Testis (tissue), 3 donors: ENCODE results near the gene C16orf90. TPM values are rescaled to one million over a fixed set of nuclear protein-coding genes. Genes with fewer than 3 reads are reported as not detected.

Experiments
- DNase-seq: peaks from one replicate; pipeline ENCODE4 v3.0.0-alpha.2; 2019
- H3K27ac ChIP-seq, 2 donors: fragments of 200-600 bp; sonication (generic); one replicate each; pipeline ENCODE4 v1.5.1; 2019
- H3K27me3 ChIP-seq: fragments of 200-600 bp; sonication (generic); one replicate; pipeline ENCODE4 v1.5.1; 2019
- H3K36me3 ChIP-seq: fragments of 200-600 bp; sonication (generic); one replicate; pipeline ENCODE4 v1.5.1; 2017; ENCODE audit warnings: low read depth; ENCODE audit errors: missing control alignments
- H3K4me1 ChIP-seq: fragments of 200-600 bp; sonication (generic); one replicate; pipeline ENCODE4 v1.5.1; 2019
- H3K4me3 ChIP-seq, 2 donors: fragments of 200-600 bp; sonication (generic); one replicate each; pipeline ENCODE4 v1.5.1; 2017 to 2019
- H3K9me3 ChIP-seq: fragments of 200-600 bp; sonication (generic); one replicate; pipeline ENCODE4 v1.5.1; 2017
- POLR2A ChIP-seq: fragments of 450-650 bp; IDR thresholded peaks from one replicate; pipeline ENCODE4 v1.6.1; 2017; ENCODE audit warnings: antibody characterized with exemption, mild to moderate bottlenecking, moderate library complexity
- WGBS, 2 donors: methylation state at CpG; one replicate each; pipeline ENCODE4 v1.1.5; 2018; 5-methylcytosine and 5-hydroxymethylcytosine counted together
- intact Hi-C: fragments of 100-400 bp; cut with DNase I; formaldehyde crosslinking; loops from one replicate; pipeline ENCODE4 v1.15.1; 2023; ENCODE audit warnings: low total_unique reads
- microRNA-seq, 2 donors: library from miRNA; unstranded; fragments of <30 nt; microRNA quantifications; one replicate each; pipeline ENCODE4, GENCODE V29; 2016; ENCODE audit warnings: borderline number of aligned reads in 2 of 2, borderline replicate concordance in 1 of 2
- polyA plus RNA-seq: library from polyadenylated mRNA; stranded (reverse); fragments of 350-450 nt; fragmentation: Illumina TruSeq; extraction: RNeasy Lipid Tissue Mini Kit (QIAGEN cat#74804); gene quantifications from one replicate; pipeline ENCODE4 v1.2.3, GENCODE V29; 2014; ENCODE audit warnings: low read depth, low replicate concordance; ENCODE audit not compliant: insufficient read depth
- small RNA-seq, 2 donors: library from RNA; depleted of rRNA; stranded (forward); fragments of <200 nt; gene quantifications; one replicate each; pipeline ENCODE3, GENCODE V24; 2016
- total RNA-seq, 2 donors: library from RNA; depleted of rRNA; stranded (reverse); fragments of >200 nt; gene quantifications; one replicate each; pipeline ENCODE4 v1.2.3, GENCODE V29; 2016
- TF ChIP-seq, protein P1 (sequence below), 3 experiments: fragments of 450-650 bp in 2 of 3; fragments of 200-600 bp in 1 of 3; sonication (generic) in 1 of 3; IDR thresholded peaks; one replicate each; pipeline ENCODE4 v1.5.1; 2016 to 2019; ENCODE audit warnings: antibody characterized with exemption in 3 of 3, mild to moderate bottlenecking in 2 of 3, moderate library complexity in 1 of 3

Gene C16orf90
- total and polyA plus RNA-seq, 3 donors from 2014 or later, result 14.2 to 52.1 (median 33.8) TPM

DNA sequence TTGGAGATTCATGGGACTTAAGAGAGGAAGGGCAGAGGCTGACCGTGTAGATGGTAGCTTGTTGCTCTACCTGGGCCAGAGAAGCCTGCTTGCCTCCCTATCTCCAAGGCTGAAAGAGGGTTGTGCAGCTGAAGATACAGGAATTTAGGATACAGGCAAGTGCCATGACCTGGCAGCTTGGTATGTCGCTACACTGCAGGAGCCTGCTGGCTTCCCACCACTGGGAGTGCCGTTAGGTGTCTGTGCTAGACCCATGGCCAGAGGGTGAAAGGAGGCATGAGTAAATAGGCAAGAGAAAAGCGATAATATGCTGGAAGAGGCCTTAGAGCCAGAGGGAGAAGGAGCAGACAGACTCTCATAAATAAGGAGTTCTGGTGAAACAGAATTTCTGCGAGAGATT lies 41.2 kb downstream of the C16orf90 start:
- peak; percentile 13 for DNase-seq
- H3K36me3 ChIP-seq, result no peaks in the 10 kb centered on the region
- H3K4me3 ChIP-seq, result no peak overlapping the region
- intact Hi-C loops, result no loop called here
- WGBS, 2 donors, result 89 to 95% methylated on average over 5 of the region's 5 CpGs
- no peak overlapping the region for H3K27ac ChIP-seq
- no peaks in the 10 kb centered on the region for H3K9me3 ChIP-seq
- peaks cover 18% of the 10 kb centered on the region for H3K4me1 ChIP-seq
- no peaks in the 10 kb centered on the region for H3K27me3 ChIP-seq
- TF ChIP-seq POLR2A, result no peak
- TF ChIP-seq, protein P1, sequence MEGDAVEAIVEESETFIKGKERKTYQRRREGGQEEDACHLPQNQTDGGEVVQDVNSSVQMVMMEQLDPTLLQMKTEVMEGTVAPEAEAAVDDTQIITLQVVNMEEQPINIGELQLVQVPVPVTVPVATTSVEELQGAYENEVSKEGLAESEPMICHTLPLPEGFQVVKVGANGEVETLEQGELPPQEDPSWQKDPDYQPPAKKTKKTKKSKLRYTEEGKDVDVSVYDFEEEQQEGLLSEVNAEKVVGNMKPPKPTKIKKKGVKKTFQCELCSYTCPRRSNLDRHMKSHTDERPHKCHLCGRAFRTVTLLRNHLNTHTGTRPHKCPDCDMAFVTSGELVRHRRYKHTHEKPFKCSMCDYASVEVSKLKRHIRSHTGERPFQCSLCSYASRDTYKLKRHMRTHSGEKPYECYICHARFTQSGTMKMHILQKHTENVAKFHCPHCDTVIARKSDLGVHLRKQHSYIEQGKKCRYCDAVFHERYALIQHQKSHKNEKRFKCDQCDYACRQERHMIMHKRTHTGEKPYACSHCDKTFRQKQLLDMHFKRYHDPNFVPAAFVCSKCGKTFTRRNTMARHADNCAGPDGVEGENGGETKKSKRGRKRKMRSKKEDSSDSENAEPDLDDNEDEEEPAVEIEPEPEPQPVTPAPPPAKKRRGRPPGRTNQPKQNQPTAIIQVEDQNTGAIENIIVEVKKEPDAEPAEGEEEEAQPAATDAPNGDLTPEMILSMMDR (IDR thresholded peaks at IDR 0.05), result no peak

DNA sequence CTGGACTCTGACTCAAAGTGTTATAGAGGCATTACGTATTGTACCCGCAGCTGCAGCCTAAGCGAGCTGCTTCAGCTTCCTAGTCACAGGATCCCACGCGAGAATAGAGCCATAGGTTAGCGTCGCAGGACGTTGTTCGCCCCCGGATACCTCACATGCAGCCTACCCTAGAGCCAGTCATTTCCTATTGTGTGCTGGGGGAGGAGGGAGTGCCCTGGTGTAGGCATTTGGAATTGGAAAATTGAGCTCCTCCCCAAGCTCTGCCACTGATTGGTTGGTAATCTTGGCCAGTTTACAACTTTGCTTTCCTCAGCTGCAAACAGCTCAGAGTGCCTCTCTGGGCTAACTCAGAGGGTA lies 51.3 kb downstream of the C16orf90 start:
- peak; percentile 49 for DNase-seq
- Histone ChIP-seq H3K9me3 (no peaks in the 10 kb centered on the region), H3K4me3 (peak overlapping the region; percentile 54 to 71), H3K27ac (peak overlapping the region in 1 of 2 donors; percentile 71), H3K27me3 (no peaks in the 10 kb centered on the region), H3K4me1 (no peaks in the 10 kb centered on the region), H3K36me3 (no peaks in the 10 kb centered on the region)
- WGBS, 2 donors, result 27 to 54% methylated on average over 10 of the region's 10 CpGs
- intact Hi-C loops, result no loop called here
- no peak for TF ChIP-seq POLR2A
- TF ChIP-seq, protein P1 (IDR thresholded peaks at IDR 0.05), result peak in 1 of 3 experiments; percentile 22

Small RNAs within 50 kb of the gene (microRNA-seq; reads per million reads assigned to microRNA genes)
- gene MIR6126, result 0 to 0.69 reads per million in 2 donors

Small RNAs within 50 kb of the gene (small RNA-seq; reads per million reads assigned to genes)
- gene MIR6126, result 0 reads per million in 2 donors

Other genes starting within 250 kb of the C16orf90 start
- gene MEFV, start 238.9 kb downstream of the C16orf90 start, total RNA-seq, result 1 to 10 TPM; 5.2 to 5.7 TPM
- 2.6 TPM for gene MEFV, start 238.9 kb downstream of the C16orf90 start, polyA plus RNA-seq
- 10 to 100 TPM; 47.3 to 58.3 TPM for gene ZNF263, start 212.0 kb downstream of the C16orf90 start, total RNA-seq
- gene ZNF263, start 212.0 kb downstream of the C16orf90 start, polyA plus RNA-seq, result 44.7 TPM
- 10 to 100 TPM; 17.5 to 22.6 TPM for gene TIGD7, start 190.1 kb downstream of the C16orf90 start, total RNA-seq
- 12.7 TPM for gene TIGD7, start 190.1 kb downstream of the C16orf90 start, polyA plus RNA-seq
- gene ZNF75A, start 190.0 kb downstream of the C16orf90 start, total RNA-seq, result 10 to 100 TPM; 50.9 to 66.3 TPM
- 29.5 TPM for gene ZNF75A, start 190.0 kb downstream of the C16orf90 start, polyA plus RNA-seq
- under 1 TPM; 0.39 to 0.68 TPM for gene OR2C1, start 139.6 kb downstream of the C16orf90 start, total RNA-seq
- gene OR2C1, start 139.6 kb downstream of the C16orf90 start, polyA plus RNA-seq, result 0.30 TPM
- gene ZSCAN32, start 94.5 kb downstream of the C16orf90 start, total RNA-seq, result 10 to 100 TPM; 13.4 to 19.1 TPM
- 21.0 TPM for gene ZSCAN32, start 94.5 kb downstream of the C16orf90 start, polyA plus RNA-seq
- gene ZNF174, start 94.3 kb downstream of the C16orf90 start, total RNA-seq, result 10 to 100 TPM; 18.3 to 23.2 TPM
- gene ZNF174, start 94.3 kb downstream of the C16orf90 start, polyA plus RNA-seq, result 19.2 TPM
- 10 to 100 TPM in 1 of 2 donors, 1 to 10 TPM in 1; 9.1 to 11.0 TPM for gene ZNF597, start 52.0 kb downstream of the C16orf90 start, total RNA-seq
- 6.9 TPM for gene ZNF597, start 52.0 kb downstream of the C16orf90 start, polyA plus RNA-seq
- 100 to 1,000 TPM in 1 of 2 donors, 10 to 100 TPM in 1; 99.2 to 120 TPM for gene NAA60, start 51.8 kb downstream of the C16orf90 start, total RNA-seq
- 61.8 TPM for gene NAA60, start 51.8 kb downstream of the C16orf90 start, polyA plus RNA-seq
- gene CLUAP1, start 5.5 kb upstream of the C16orf90 start, total RNA-seq, result 10 to 100 TPM; 45.2 to 59.5 TPM
- 95.7 TPM for gene CLUAP1, start 5.5 kb upstream of the C16orf90 start, polyA plus RNA-seq
- gene NLRC3, start 81.9 kb upstream of the C16orf90 start, total RNA-seq, result 1 to 10 TPM; 1.9 to 3.0 TPM
- 0.76 TPM for gene NLRC3, start 81.9 kb upstream of the C16orf90 start, polyA plus RNA-seq
- gene SLX4, start 116.1 kb upstream of the C16orf90 start, total RNA-seq, result 10 to 100 TPM; 28.0 to 41.3 TPM
- gene SLX4, start 116.1 kb upstream of the C16orf90 start, polyA plus RNA-seq, result 25.9 TPM
- 10 to 100 TPM; 54.0 to 54.5 TPM for gene DNASE1, start 159.2 kb upstream of the C16orf90 start, total RNA-seq
- 25.9 TPM for gene DNASE1, start 159.2 kb upstream of the C16orf90 start, polyA plus RNA-seq
- 100 to 1,000 TPM; 131 to 140 TPM for gene TRAP1, start 222.0 kb upstream of the C16orf90 start, total RNA-seq
- 80.0 TPM for gene TRAP1, start 222.0 kb upstream of the C16orf90 start, polyA plus RNA-seq